ENCODE results near the gene SLC25A41. TPM values are rescaled to one million over a fixed set of nuclear protein-coding genes. Genes with fewer than 3 reads are reported as not detected.

SLC25A41 gene
- total RNA-seq (under 1 TPM; 0.21 to 0.54 (median 0.29) TPM), polyA plus RNA-seq (0.36 TPM)
- long read RNA-seq, donor 1: 0 reads
- long read RNA-seq, donor 2: 0 reads
- long read RNA-seq, donor 3, partial matches to known transcripts: 1 of 2 reads
- long read RNA-seq, donor 3, other reads (novel, unspliced or antisense): 1 of 2 reads
- long read RNA-seq, donor 4: 0 reads

GRCh38 chr19:6433663-6434062 lies at the start of gene SLC25A41:
TSS of gene SLC25A41 (minus strand) at chr19:6433763. CDS start at chr19:6433693, 70 bp downstream.
- no peak for DNase-seq
- Histone ChIP-seq H3K27ac (ENCODE audit: low read length) (no peak within 1 kb of the TSS), H3K4me3 (ENCODE audit: low read length) (no peak within 1 kb of the TSS), H3K4me1 (ENCODE audit: control insufficient read depth, insufficient read depth, low read length) (no peaks in the 10 kb centered on the region), H3K27me3 (ENCODE audit: control insufficient read depth, insufficient read depth) (no peaks in the 10 kb centered on the region), H3K9me3 (ENCODE audit: control insufficient read depth, low read length) (no peaks in the 10 kb centered on the region)
- 90% methylated on average over 10 of the region's 10 CpGs for WGBS
- no peak for ATAC-seq
- intact Hi-C loops (cut with DNase I): no loop called here

GRCh38 chr19:6483235-6483634 lies 49.7 kb upstream of the SLC25A41 start:
- no peak overlapping the region for H3K27ac ChIP-seq (ENCODE audit: low read length)
- H3K27me3 ChIP-seq (ENCODE audit: control insufficient read depth, insufficient read depth): no peaks in the 10 kb centered on the region
- H3K4me3 ChIP-seq (ENCODE audit: low read length): no peak overlapping the region
- no peak for ATAC-seq
- intact Hi-C loops (cut with DNase I): no loop called here
- no peaks in the 10 kb centered on the region for H3K4me1 ChIP-seq (ENCODE audit: control insufficient read depth, insufficient read depth, low read length)
- WGBS: 26% methylated on average over 3 of the region's 3 CpGs
- DNase-seq: no peak
- H3K9me3 ChIP-seq (ENCODE audit: control insufficient read depth, low read length): no peaks in the 10 kb centered on the region

DNA sequence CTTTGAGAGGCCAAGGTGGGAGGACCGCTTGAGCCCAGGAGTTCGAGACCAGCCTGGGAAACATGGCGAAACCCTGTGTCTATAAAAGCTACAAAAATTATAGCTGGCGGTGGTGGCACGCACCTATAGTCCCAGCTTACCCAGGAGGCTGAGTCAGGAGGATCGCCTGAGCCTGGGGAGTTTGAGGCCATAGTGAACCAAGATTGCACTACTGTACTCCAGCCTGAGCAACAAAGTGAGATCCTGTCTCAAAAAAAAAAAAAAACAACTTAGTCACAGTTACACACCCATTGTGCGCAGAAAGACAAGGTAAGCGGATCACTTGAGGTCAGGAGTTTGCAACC lies 48.8 kb upstream of the SLC25A41 start:
- no peaks in the 10 kb centered on the region for H3K27me3 ChIP-seq (ENCODE audit: control insufficient read depth, insufficient read depth)
- 95% methylated on average over 8 of the region's 8 CpGs for WGBS
- no peak overlapping the region for H3K4me3 ChIP-seq (ENCODE audit: low read length)
- no peaks in the 10 kb centered on the region for H3K4me1 ChIP-seq (ENCODE audit: control insufficient read depth, insufficient read depth, low read length)
- H3K9me3 ChIP-seq (ENCODE audit: control insufficient read depth, low read length): no peaks in the 10 kb centered on the region
- ATAC-seq (no peak), DNase-seq (no peak)
- H3K27ac ChIP-seq (ENCODE audit: low read length): no peak overlapping the region
- intact Hi-C loops (cut with DNase I): no loop called here

- H3K9me3 ChIP-seq (ENCODE audit: control insufficient read depth, low read length): no peaks in the 10 kb centered on the region
- no peak within 1 kb of the TSS for H3K4me3 ChIP-seq (ENCODE audit: low read length)
- H3K4me1 ChIP-seq (ENCODE audit: control insufficient read depth, insufficient read depth, low read length): no peaks in the 10 kb centered on the region
- H3K27me3 ChIP-seq (ENCODE audit: control insufficient read depth, insufficient read depth): no peaks in the 10 kb centered on the region
- 29% methylated on average over 24 of the region's 24 CpGs for WGBS
- H3K27ac ChIP-seq (ENCODE audit: low read length): no peak within 1 kb of the TSS
- peak in 1 of 2 donors; percentile 63 for ATAC-seq
- intact Hi-C loops (cut with DNase I): no loop called here
- peak in 2 of 3 donors; percentile 45 to 77 for DNase-seq
Measured at GRCh38 chr19:6481541-6482342, 48.2 kb upstream of the SLC25A41 start, which contains the start of gene DENND1C. TSS of gene DENND1C (minus strand) at chr19:6481787. CDS start at chr19:6481695, 92 bp downstream.

DNA sequence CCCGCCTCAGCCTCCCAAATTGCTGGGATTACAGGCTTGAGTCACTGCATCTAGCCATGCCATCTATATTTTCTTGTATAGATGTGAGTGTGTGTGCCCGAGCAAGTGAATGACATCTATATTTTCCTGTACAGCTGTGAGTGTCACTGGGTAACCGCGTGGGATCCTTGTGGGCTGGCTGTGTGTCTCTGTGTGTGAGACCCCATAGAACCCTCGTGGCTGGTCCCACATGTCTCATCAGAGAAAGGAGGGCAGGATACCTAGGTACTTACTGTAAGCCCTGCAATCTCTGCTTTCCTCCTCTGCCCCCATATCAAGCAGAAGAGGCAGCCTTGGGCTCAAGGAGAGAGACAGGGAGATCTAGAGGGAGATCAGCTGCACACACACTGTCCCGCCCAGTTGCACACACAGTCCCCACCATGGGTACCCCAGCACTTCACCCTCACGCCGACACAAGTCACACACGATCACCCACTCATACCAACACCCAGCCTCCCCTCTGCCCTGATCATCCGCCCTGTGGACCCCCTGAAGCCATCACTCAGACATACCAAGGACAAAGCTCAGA lies 47.4 kb upstream of the SLC25A41 start:
- intact Hi-C loops (cut with DNase I): no loop called here
- Histone ChIP-seq H3K27ac (ENCODE audit: low read length) (no peak overlapping the region), H3K4me1 (ENCODE audit: control insufficient read depth, insufficient read depth, low read length) (no peaks in the 10 kb centered on the region), H3K9me3 (ENCODE audit: control insufficient read depth, low read length) (no peaks in the 10 kb centered on the region), H3K4me3 (ENCODE audit: low read length) (no peak overlapping the region), H3K27me3 (ENCODE audit: control insufficient read depth, insufficient read depth) (no peaks in the 10 kb centered on the region)
- no peak for ATAC-seq
- 74% methylated on average over 10 of the region's 10 CpGs for WGBS
- DNase-seq: no peak

DNA sequence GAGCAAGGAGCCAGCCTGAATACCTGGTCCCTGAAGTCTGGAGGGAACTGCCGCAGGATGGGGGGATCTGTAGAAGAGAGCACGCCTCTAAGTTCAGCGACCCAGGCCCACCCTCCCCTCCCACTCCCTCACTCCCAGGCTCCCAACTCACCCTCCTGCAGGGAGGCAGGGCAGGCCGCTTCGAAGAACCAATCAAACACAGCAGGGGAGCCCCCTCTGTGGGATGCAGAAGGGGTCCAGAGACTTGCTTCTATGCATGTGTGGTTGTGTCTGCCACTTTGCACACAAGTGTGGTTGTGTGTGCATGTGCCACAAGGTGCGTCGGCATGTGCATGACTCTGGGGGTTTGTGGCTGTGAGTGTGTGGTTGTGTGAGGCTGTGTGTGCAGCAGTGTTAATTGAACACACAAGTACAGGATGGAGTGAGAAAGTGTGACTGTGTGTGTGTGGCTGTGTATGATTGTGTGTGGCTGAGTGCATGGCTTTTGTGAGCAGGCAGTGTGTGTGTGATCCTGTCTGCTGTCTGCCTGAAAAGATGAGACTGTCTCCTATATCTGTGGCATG lies 46.4 kb upstream of the SLC25A41 start:
- 58% methylated on average over 7 of the region's 7 CpGs for WGBS
- Histone ChIP-seq H3K27ac (ENCODE audit: low read length) (no peak overlapping the region), H3K4me3 (ENCODE audit: low read length) (no peak overlapping the region), H3K9me3 (ENCODE audit: control insufficient read depth, low read length) (no peaks in the 10 kb centered on the region), H3K27me3 (ENCODE audit: control insufficient read depth, insufficient read depth) (no peaks in the 10 kb centered on the region), H3K4me1 (ENCODE audit: control insufficient read depth, insufficient read depth, low read length) (no peaks in the 10 kb centered on the region)
- intact Hi-C loops (cut with DNase I): no loop called here
- ATAC-seq (no peak), DNase-seq (no peak)

GRCh38 chr19:6478815-6479214 lies 45.3 kb upstream of the SLC25A41 start:
- H3K9me3 ChIP-seq (ENCODE audit: control insufficient read depth, low read length): no peaks in the 10 kb centered on the region
- H3K27ac ChIP-seq (ENCODE audit: low read length): no peak overlapping the region
- H3K4me3 ChIP-seq (ENCODE audit: low read length): no peak overlapping the region
- no peak for DNase-seq
- H3K4me1 ChIP-seq (ENCODE audit: control insufficient read depth, insufficient read depth, low read length): no peaks in the 10 kb centered on the region
- no peaks in the 10 kb centered on the region for H3K27me3 ChIP-seq (ENCODE audit: control insufficient read depth, insufficient read depth)
- ATAC-seq: no peak
- WGBS: 81% methylated on average over 13 of the region's 13 CpGs
- intact Hi-C loops (cut with DNase I): no loop called here

DNA sequence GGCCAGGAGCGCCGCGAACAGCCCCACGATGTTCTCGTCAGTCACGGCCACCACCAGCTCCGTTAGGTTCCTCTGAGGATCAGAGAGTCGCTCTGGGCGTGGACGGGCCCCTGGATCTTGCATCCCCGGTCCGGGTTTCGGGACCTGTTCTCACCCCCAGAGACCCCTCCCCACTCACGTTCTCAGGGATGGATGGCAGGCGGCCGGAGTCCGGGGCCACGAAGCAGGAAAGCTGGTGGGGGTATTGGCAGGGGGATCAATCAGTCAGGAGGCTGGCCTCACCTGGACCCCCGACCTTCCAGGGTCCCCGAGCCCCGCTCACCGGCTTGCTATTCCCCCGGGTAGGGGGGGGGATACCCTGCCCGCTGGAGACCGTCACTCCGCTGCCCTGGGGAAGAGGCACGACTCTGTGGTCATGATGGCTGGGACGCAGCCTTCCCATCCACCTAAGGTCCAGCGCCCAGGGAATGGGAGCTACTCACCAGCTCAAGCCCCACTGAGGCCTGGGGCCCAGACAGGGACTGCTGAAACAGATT lies 43.4 kb upstream of the SLC25A41 start:
- Histone ChIP-seq H3K9me3 (ENCODE audit: control insufficient read depth, low read length) (no peaks in the 10 kb centered on the region), H3K4me1 (ENCODE audit: control insufficient read depth, insufficient read depth, low read length) (no peaks in the 10 kb centered on the region), H3K27me3 (ENCODE audit: control insufficient read depth, insufficient read depth) (no peaks in the 10 kb centered on the region), H3K4me3 (ENCODE audit: low read length) (peak overlapping the region; percentile 4), H3K27ac (ENCODE audit: low read length) (no peak overlapping the region)
- DNase-seq (no peak), ATAC-seq (no peak)
- intact Hi-C loops (cut with DNase I): no loop called here
- 22% methylated on average over 29 of the region's 29 CpGs for WGBS

- Histone ChIP-seq H3K9me3 (ENCODE audit: control insufficient read depth, low read length) (no peaks in the 10 kb centered on the region), H3K4me3 (ENCODE audit: low read length) (peak overlapping the region; percentile 4), H3K4me1 (ENCODE audit: control insufficient read depth, insufficient read depth, low read length) (no peaks in the 10 kb centered on the region), H3K27ac (ENCODE audit: low read length) (no peak overlapping the region), H3K27me3 (ENCODE audit: control insufficient read depth, insufficient read depth) (no peaks in the 10 kb centered on the region)
- ATAC-seq (peak; percentile 69 to 80), DNase-seq (peak in 2 of 3 donors; percentile 66 to 82)
- WGBS: 15% methylated on average over 33 of the region's 33 CpGs
- intact Hi-C loops (cut with DNase I): no loop called here
Measured at GRCh38 chr19:6476155-6476895, 42.8 kb upstream of the SLC25A41 start.

DNA sequence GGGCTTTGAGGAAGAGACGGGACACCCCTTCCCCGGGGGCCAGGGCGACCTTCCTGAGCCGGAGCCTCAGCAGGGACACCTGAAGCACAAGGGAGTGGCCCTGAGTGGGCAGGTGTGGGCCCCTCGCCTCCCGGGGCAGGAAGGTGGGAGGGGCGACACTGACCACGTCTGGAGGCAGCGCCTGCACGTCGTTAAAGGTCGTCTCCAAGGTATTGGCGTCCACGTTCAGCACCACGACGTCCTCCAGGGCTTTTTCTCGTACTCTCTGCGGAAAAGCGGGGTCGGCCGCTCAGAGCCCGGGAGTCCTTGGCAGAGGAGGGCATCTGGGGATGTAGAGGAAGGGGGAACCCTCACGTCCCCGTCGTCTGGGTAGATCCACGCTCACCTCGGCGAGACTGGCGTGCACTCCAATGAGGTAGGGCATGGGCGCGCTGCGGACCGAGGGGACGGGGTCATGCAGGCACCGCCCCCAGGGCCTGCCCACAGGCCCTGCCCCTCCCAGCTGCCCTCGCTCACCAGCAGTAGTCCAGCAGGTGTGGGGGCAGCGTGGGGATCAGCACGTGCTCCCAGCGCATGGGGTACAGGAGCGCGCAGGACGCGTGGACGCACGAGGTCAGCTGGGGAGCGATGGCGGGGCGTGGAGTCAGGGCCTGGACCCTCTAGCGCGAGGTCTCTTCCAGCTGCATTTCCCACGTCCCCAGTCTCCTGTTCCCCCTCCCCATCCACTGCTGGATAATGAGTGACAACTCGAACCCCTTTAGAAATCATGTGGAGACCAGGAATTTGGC lies 42.0 kb upstream of the SLC25A41 start:
- Histone ChIP-seq H3K4me1 (ENCODE audit: control insufficient read depth, insufficient read depth, low read length) (no peaks in the 10 kb centered on the region), H3K27ac (ENCODE audit: low read length) (no peak overlapping the region), H3K4me3 (ENCODE audit: low read length) (no peak overlapping the region), H3K9me3 (ENCODE audit: control insufficient read depth, low read length) (no peaks in the 10 kb centered on the region), H3K27me3 (ENCODE audit: control insufficient read depth, insufficient read depth) (no peaks in the 10 kb centered on the region)
- no peak for DNase-seq
- intact Hi-C loops (cut with DNase I): no loop called here
- 12% methylated on average over 52 of the region's 52 CpGs for WGBS
- ATAC-seq: no peak
